GM21529 (cell line): ENCODE data around the gene PPFIA1.
"Not testable (repeated sequence)": the region's sequence is repeated elsewhere in the genome, so short reads cannot be mapped to it uniquely, and the experiment has no call there.

Experiments used
- ATAC-seq: cut with Tn5 transposase; IDR thresholded peaks from one replicate; pipeline ENCODE4 v1.9.1; 2021; ENCODE audit not compliant: unreplicated experiment

Gene PPFIA1

GRCh38 chr11:70322666-70323065 is 52.2 kb downstream of the PPFIA1 start:
- no peak for ATAC-seq

- ATAC-seq: no peak
Observed at GRCh38 chr11:70323806-70324205, 53.3 kb downstream of the PPFIA1 start.

GRCh38 chr11:70324376-70325115 is 54.1 kb downstream of the PPFIA1 start:
- peak; percentile 70 for ATAC-seq

GRCh38 chr11:70325824-70326223 is 55.3 kb downstream of the PPFIA1 start:
- ATAC-seq: no peak

GRCh38 chr11:70326365-70326811 is 55.9 kb downstream of the PPFIA1 start:
- no peak for ATAC-seq

GRCh38 chr11:70326833-70327232 is 56.3 kb downstream of the PPFIA1 start:
- ATAC-seq: no peak

- peak; percentile 64 for ATAC-seq
Observed at GRCh38 chr11:70327717-70328116, 57.2 kb downstream of the PPFIA1 start.

GRCh38 chr11:70328556-70328955 is 58.1 kb downstream of the PPFIA1 start:
- no peak for ATAC-seq

- not testable (repeated sequence) for ATAC-seq
Observed at GRCh38 chr11:70331320-70331843, 60.9 kb downstream of the PPFIA1 start.

- no peak for ATAC-seq
Observed at GRCh38 chr11:70331901-70332300, 61.4 kb downstream of the PPFIA1 start.

GRCh38 chr11:70332567-70332966 is 62.1 kb downstream of the PPFIA1 start:
- no peak for ATAC-seq

GRCh38 chr11:70333261-70333660 is 62.8 kb downstream of the PPFIA1 start:
- ATAC-seq: no peak

- ATAC-seq: no peak
Observed at GRCh38 chr11:70334351-70334995, 64.0 kb downstream of the PPFIA1 start.

GRCh38 chr11:70335511-70335910 is 65.0 kb downstream of the PPFIA1 start:
- ATAC-seq: no peak

GRCh38 chr11:70338594-70338993 is 68.1 kb downstream of the PPFIA1 start:
- ATAC-seq: no peak

- no peak for ATAC-seq
Observed at GRCh38 chr11:70339066-70339465, 68.6 kb downstream of the PPFIA1 start.

- no peak for ATAC-seq
Observed at GRCh38 chr11:70341881-70342429, 71.5 kb downstream of the PPFIA1 start.

GRCh38 chr11:70343636-70344035 is 73.1 kb downstream of the PPFIA1 start:
- no peak for ATAC-seq

GRCh38 chr11:70348191-70348590 is 77.7 kb downstream of the PPFIA1 start:
- ATAC-seq: no peak

GRCh38 chr11:70348608-70349007 is 78.1 kb downstream of the PPFIA1 start:
- no peak for ATAC-seq

- no peak for ATAC-seq
Observed at GRCh38 chr11:70351646-70352045, 81.2 kb downstream of the PPFIA1 start.

- no peak for ATAC-seq
Observed at GRCh38 chr11:70352100-70352499, 81.6 kb downstream of the PPFIA1 start.
